ENCODE data around the gene CFAP251. TPM values are rescaled to one million over a fixed set of nuclear protein-coding genes. Genes with fewer than 3 reads are reported as not detected.
A peak's percentile ranks its signal among the peaks of the same experiment; 100 is the strongest.

CFAP251 gene
- total and polyA plus RNA-seq, 2 of the 13 experiments (the other 11 are each of a cell fraction or from before 2014, with no cell fraction given): 0.30 to 0.42 TPM

DNA sequence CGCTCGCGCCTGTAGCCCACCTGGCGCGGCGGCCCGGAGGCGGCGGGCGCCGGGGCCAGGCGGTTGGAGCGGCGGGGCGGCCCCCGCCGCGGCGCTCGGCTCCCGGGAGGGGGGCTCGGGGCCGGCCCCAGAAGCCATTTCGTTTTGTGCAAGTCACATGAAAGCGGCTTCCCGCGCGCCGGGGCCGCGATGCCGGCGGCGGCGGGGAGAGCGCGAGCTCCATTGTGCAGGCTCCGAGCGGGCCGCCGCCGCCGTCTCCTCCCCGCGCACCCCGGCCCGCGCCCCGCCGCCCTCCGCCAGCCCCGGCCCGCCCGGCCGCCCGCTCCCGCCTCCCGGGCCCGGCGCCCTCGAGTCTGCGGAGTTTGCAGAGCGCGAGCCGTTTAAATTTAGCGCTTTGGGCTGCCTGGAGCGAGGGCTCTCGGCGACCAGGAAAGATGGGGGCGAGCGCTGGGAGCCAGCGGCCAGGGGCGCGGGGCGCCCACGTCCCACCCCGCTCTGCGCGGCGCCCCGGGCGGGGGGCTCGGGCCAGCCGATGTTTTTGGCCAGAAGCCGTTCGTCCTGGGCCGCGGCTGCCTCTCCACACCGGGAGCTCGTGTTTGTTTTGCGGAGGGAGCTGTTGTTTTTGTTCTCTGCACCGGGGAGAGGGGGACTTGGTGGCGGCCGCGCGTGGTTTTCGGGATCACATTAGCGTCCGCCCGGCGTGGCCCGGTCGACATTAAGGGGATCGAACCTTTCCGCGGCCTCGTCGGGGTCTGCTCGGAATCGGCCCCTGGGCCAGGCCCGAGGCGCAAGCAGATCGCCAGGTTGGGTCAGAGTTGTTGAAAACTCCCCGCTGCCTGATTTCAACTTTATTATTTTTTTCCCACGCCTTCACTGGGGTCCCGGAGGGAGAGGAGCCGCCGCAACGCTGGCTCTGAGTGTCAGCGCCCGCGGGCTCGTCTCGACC is 104.3 kb downstream of the CFAP251 start:
- H3K79me2 ChIP-seq (ENCODE audit: insufficient read depth, low read length): peaks cover 16% of the 10 kb centered on the region
- H2AFZ ChIP-seq (ENCODE audit: low read length): no peak overlapping the region
- WGBS (ENCODE audit: low lambda C conversion rate): under 1% methylated on average over 33 of the region's 124 CpGs
- FAIRE-seq: no peak
- H3K9ac ChIP-seq (ENCODE audit: insufficient read depth, low read depth, low read length): peak overlapping the region; percentile 73
- intact Hi-C loops (cut with micrococcal nuclease; ENCODE audit: unreplicated experiment): loop anchor here (10.0 kb wide), 1 partner anchor 108 kb away; the partner anchor contains the start of gene CFAP251
- DNase-seq (ENCODE audit: low spot score): no peak
- peaks cover 0 to 20% of the 10 kb centered on the region in 2 experiments; a peak in 2 of 5 replicates for H3K27me3 ChIP-seq (ENCODE audit: control insufficient read depth in 1 of 2, insufficient read depth in 2 of 2, low read length in 2 of 2)
- peak overlapping the region; percentile 90 for H3K4me2 ChIP-seq (ENCODE audit: low read depth, low read length)
- BruUV-seq (replicated peaks): TSS peak; percentile 89
- H3K4me3 ChIP-seq (replicated peaks in 1 of 3; ENCODE audit: insufficient read depth in 1 of 3, low read depth in 2 of 3, low read length in 3 of 3): peak overlapping the region; percentile 71 to 81 (median 73)
- no peaks in the 10 kb centered on the region for H3K9me3 ChIP-seq (ENCODE audit: low read length)
- peak overlapping the region; percentile 79 for H3K27ac ChIP-seq (ENCODE audit: extremely low read length, insufficient read depth, low read length)
- no peak for ATAC-seq
- no peaks in the 10 kb centered on the region for H4K20me1 ChIP-seq (ENCODE audit: insufficient read depth, low read length)
- peaks cover 0 to 1% of the 10 kb centered on the region in 2 experiments; a peak in 1 of 5 replicates for H3K36me3 ChIP-seq (replicated peaks in 1 of 2; ENCODE audit: control insufficient read depth in 1 of 2, insufficient read depth in 2 of 2, low read length in 2 of 2)
- POLR2A ChIA-PET: interaction anchor here (1.1 to 2.0 kb wide), 6 partner anchors 9 to 226 kb away, joined by 3 to 9 read pairs (median 4); partner anchors contain the start of gene DIABLO
- peaks cover 36% of the 10 kb centered on the region for H3K4me1 ChIP-seq (ENCODE audit: insufficient read depth, low read length)
- in situ Hi-C loops (cut with HindIII; ENCODE audit: extremely low pct_ligation_motif_present, low pct_unique_long_range_greater_than_20kb): no loop called here
- CTCF ChIA-PET (ENCODE audit: low intra/inter-chr PET ratio, low total read pairs): no interaction called here
- no peak; the same call in 1 of the 2 replicates for TF ChIP-seq HIVEP1 (CRISPR knock-in tag; IDR thresholded peaks at IDR 0.05)
- TF ChIP-seq, protein P1, sequence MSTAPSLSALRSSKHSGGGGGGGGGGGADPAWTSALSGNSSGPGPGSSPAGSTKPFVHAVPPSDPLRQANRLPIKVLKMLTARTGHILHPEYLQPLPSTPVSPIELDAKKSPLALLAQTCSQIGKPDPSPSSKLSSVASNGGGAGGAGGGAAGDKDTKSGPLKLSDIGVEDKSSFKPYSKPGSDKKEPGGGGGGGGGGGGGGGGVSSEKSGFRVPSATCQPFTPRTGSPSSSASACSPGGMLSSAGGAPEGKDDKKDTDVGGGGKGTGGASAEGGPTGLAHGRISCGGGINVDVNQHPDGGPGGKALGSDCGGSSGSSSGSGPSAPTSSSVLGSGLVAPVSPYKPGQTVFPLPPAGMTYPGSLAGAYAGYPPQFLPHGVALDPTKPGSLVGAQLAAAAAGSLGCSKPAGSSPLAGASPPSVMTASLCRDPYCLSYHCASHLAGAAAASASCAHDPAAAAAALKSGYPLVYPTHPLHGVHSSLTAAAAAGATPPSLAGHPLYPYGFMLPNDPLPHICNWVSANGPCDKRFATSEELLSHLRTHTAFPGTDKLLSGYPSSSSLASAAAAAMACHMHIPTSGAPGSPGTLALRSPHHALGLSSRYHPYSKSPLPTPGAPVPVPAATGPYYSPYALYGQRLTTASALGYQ (CRISPR knock-in tag; IDR thresholded peaks at IDR 0.05): no peak
- 0 out of 2 replicates have a peak, but pooled peaks have one; percentile 9 for TF ChIP-seq TFDP2 (CRISPR knock-in tag; IDR thresholded peaks at IDR 0.05)
- no peak for TF ChIP-seq SUZ12 (IDR thresholded peaks at IDR 0.05; ENCODE audit: low read depth, low read length)
- no peak for TF ChIP-seq E2F2 (CRISPR knock-in tag; IDR thresholded peaks at IDR 0.05; ENCODE audit: borderline replicate concordance)
- no peak for TF ChIP-seq ZNF646 (CRISPR knock-in tag; IDR thresholded peaks at IDR 0.05)
